Right lobe of liver (tissue), 6 donors: ENCODE data around the gene ABCB6. TPM values are rescaled to one million over a fixed set of nuclear protein-coding genes. Genes with fewer than 3 reads are reported as not detected.

Source experiments
- ATAC-seq, 4 donors: fragments of 200-7000 bp; cut with Tn5 transposase; one replicate each; pipeline ENCODE4 v1.9.1; 2020; ENCODE audit warnings: mild to moderate bottlenecking in 4 of 4, moderate library complexity in 4 of 4
- DNase-seq, 3 donors: peaks; one replicate each; pipeline ENCODE4 v3.0.0-alpha.2; 2020
- H3K27ac ChIP-seq, 3 donors: fragments of 200-600 bp; one replicate each; pipeline ENCODE4 v1.8.0; 2022
- H3K27me3 ChIP-seq, 2 donors: fragments of 200-600 bp; one replicate each; pipeline ENCODE4 v1.8.0; 2022
- H3K36me3 ChIP-seq, 4 donors: fragments of 200-600 bp; sonication (generic) in 1 of 4; one replicate each; pipeline versions ENCODE4 v1.5.1 to v1.8.0; 2017 to 2022; ENCODE audit warnings: control low read depth in 1 of 4
- H3K4me1 ChIP-seq, 4 donors: fragments of 200-600 bp; sonication (generic) in 1 of 4; one replicate each; pipeline versions ENCODE4 v1.5.1 to v1.8.0; 2017 to 2022; ENCODE audit warnings: control low read depth in 1 of 4
- H3K4me3 ChIP-seq, 3 donors: fragments of 200-600 bp; one replicate each; pipeline ENCODE4 v1.8.0; 2022
- H3K9me3 ChIP-seq, 4 donors: fragments of 200-600 bp; sonication (generic) in 1 of 4; one replicate each; pipeline versions ENCODE4 v1.5.1 to v1.8.0; 2017 to 2022; ENCODE audit warnings: control low read depth in 1 of 4
- POLR2A ChIP-seq: fragments of 450-650 bp; IDR thresholded peaks from one replicate; pipeline ENCODE4 v1.6.1; 2017; ENCODE audit warnings: antibody characterized with exemption, mild to moderate bottlenecking
- WGBS: methylation state at CpG from one replicate; pipeline ENCODE4 v1.1.6; 2018; ENCODE audit warnings: low coverage, low lambda C conversion rate; ENCODE audit not compliant: insufficient coverage; ENCODE audit errors: missing lambda C conversion rate; 5-methylcytosine and 5-hydroxymethylcytosine counted together
- intact Hi-C, 2 donors: fragments of 100-400 bp; cut with DNase I; formaldehyde crosslinking; loops; one replicate each; pipeline versions ENCODE4 v1.11.2 to v1.14.1; 2022
- total RNA-seq, 6 experiments: library from RNA; depleted of rRNA in 2 of 6; stranded (reverse); fragments of >200 nt in 2 of 6; fragmentation: NEBNext Ultra II Directional in 3 of 6; extraction: Animal tissue kit (Norgen Biotek cat#: 25700) in 3 of 6; gene quantifications; one replicate each; pipeline versions ENCODE4 v1.1.0 to v1.2.4, GENCODE V29; 2016 to 2023
- TF ChIP-seq, protein P1 (sequence below), 4 donors: fragments of 200-600 bp in 3 of 4; fragments of 450-650 bp in 1 of 4; IDR thresholded peaks; one replicate each; pipeline versions ENCODE4 v1.5.1 to v1.8.0; 2016 to 2022; ENCODE audit warnings: antibody characterized with exemption in 4 of 4, mild to moderate bottlenecking in 2 of 4
- donor health status: DM: no; HTN: yes; CAD: no.
- donor health status: DM: no; HTN: no; CAD: no.
- donor health status: DM: no; HTN: no; CAD: no.
- donor health status: DM: no; HTN: yes; CAD: no.
- donor health status: DM: no; HTN: yes; CAD: no.

Gene ABCB6
- total RNA-seq, 6 experiments from 2014 or later = 20.3 to 72.5 (median 37.3) TPM

DNA sequence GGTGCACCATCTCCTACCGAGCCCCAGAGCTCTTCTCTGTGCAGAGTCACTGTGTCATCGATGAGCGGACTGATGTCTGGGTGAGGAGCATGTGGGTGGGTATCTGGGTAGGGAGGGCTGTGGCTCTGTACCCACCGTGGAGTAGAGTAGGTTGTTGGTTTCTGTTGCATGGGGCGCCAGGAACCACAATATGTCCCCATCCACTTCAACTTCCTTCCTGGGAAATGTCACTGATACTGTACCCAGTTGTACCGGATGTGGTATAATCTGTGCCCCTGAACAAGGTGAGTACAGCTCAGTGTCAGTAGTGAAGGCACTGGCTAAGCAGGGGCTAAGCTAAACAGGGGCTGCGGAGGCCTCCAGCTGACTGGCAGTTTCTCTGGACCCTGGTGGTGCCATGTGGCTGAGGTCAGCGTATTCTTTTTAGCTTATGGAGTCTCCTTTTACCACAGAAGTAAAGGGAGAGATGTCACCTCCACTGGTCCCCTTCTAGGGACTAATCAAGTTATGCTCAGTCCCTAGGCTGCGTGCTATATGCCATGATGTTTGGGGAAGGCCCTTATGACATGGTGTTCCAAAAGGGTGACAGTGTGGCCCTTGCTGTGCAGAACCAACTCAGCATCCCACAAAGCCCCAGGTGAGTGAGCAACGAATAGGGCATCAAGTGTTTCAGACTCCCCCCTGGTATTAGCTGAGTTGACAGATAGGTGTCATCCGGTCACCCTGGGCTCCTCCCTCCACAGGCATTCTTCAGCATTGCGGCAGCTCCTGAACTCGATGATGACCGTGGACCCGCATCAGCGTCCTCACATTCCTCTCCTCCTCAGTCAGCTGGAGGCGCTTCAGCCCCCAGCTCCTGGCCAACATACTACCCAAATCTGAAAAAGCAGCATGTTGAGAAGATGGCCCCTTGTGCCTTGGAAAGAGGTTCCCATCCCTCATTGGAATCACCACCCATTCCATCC, 29.2 kb upstream of the ABCB6 start:
- H3K36me3 ChIP-seq = peaks cover 0 to 5% (median 2%) of the 10 kb centered on the region in 4 donors
- no peak overlapping the region for H3K4me3 ChIP-seq
- no peaks in the 10 kb centered on the region for H3K27me3 ChIP-seq
- no peak for DNase-seq
- no peaks in the 10 kb centered on the region for H3K9me3 ChIP-seq
- 73% methylated on average over 4 of the region's 17 CpGs for WGBS
- intact Hi-C loops = no loop called here
- no peak for ATAC-seq
- peaks cover 2 to 57% (median 29%) of the 10 kb centered on the region in 4 donors for H3K4me1 ChIP-seq
- H3K27ac ChIP-seq = peak overlapping the region in 2 of 3 donors; percentile 85 to 94
- TF ChIP-seq, protein P1, sequence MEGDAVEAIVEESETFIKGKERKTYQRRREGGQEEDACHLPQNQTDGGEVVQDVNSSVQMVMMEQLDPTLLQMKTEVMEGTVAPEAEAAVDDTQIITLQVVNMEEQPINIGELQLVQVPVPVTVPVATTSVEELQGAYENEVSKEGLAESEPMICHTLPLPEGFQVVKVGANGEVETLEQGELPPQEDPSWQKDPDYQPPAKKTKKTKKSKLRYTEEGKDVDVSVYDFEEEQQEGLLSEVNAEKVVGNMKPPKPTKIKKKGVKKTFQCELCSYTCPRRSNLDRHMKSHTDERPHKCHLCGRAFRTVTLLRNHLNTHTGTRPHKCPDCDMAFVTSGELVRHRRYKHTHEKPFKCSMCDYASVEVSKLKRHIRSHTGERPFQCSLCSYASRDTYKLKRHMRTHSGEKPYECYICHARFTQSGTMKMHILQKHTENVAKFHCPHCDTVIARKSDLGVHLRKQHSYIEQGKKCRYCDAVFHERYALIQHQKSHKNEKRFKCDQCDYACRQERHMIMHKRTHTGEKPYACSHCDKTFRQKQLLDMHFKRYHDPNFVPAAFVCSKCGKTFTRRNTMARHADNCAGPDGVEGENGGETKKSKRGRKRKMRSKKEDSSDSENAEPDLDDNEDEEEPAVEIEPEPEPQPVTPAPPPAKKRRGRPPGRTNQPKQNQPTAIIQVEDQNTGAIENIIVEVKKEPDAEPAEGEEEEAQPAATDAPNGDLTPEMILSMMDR (IDR thresholded peaks at IDR 0.05) = no peak
- TF ChIP-seq POLR2A = peak; percentile 18

- Histone ChIP-seq H3K4me3 (no peak overlapping the region), H3K36me3 (peaks cover 0 to 5% (median 2%) of the 10 kb centered on the region in 4 donors), H3K27ac (no peak overlapping the region), H3K9me3 (no peaks in the 10 kb centered on the region), H3K27me3 (no peaks in the 10 kb centered on the region), H3K4me1 (peaks cover 2 to 57% (median 25%) of the 10 kb centered on the region in 4 donors)
- 92% methylated on average over 8 of the region's 10 CpGs for WGBS
- intact Hi-C loops = no loop called here
- TF ChIP-seq, protein P1 (IDR thresholded peaks at IDR 0.05) = no peak
- TF ChIP-seq POLR2A = no peak
- DNase-seq (no peak), ATAC-seq (no peak)
Measured at GRCh38 chr2:219246559-219246958, 27.8 kb upstream of the ABCB6 start.

GRCh38 chr2:219245899-219246230, 27.1 kb upstream of the ABCB6 start:
- H3K27ac ChIP-seq = peak overlapping the region; percentile 94 to 95 (median 94)
- intact Hi-C loops = no loop called here
- H3K4me1 ChIP-seq = peaks cover 2 to 55% (median 25%) of the 10 kb centered on the region in 4 donors
- 0% methylated on average over 6 of the region's 10 CpGs for WGBS
- TF ChIP-seq, protein P1 (IDR thresholded peaks at IDR 0.05) = no peak
- no peak for TF ChIP-seq POLR2A
- H3K4me3 ChIP-seq = peak overlapping the region; percentile 96 to 98 (median 96)
- H3K36me3 ChIP-seq = peaks cover 0 to 5% (median 2%) of the 10 kb centered on the region in 4 donors
- no peaks in the 10 kb centered on the region for H3K9me3 ChIP-seq
- no peak for DNase-seq
- no peak for ATAC-seq
- H3K27me3 ChIP-seq = no peaks in the 10 kb centered on the region

- peak within 1 kb of the TSS; percentile 96 to 98 (median 96) for H3K4me3 ChIP-seq
- peaks cover 2 to 50% (median 23%) of the 10 kb centered on the region in 4 donors for H3K4me1 ChIP-seq
- H3K27me3 ChIP-seq = no peaks in the 10 kb centered on the region
- peak; percentile 78 to 79 (median 78) for ATAC-seq
- WGBS = 0% methylated on average over 7 of the region's 46 CpGs
- DNase-seq = peak; percentile 93 to 96 (median 95)
- peak within 1 kb of the TSS; percentile 94 to 95 (median 94) for H3K27ac ChIP-seq
- H3K9me3 ChIP-seq = no peaks in the 10 kb centered on the region
- H3K36me3 ChIP-seq = peaks cover 0 to 5% (median 2%) of the 10 kb centered on the region in 4 donors
- peak; percentile 91 for TF ChIP-seq POLR2A
- TF ChIP-seq, protein P1 (IDR thresholded peaks at IDR 0.05) = no peak
- intact Hi-C loops = no loop called here
Measured at GRCh38 chr2:219245148-219245898, 26.6 kb upstream of the ABCB6 start, which contains the start of the genes GLB1L and STK16. GLB1L (minus strand) TSS chr2:219245444; CDS start chr2:219243573, 1,871 bp downstream. STK16 (plus strand) TSS chr2:219245479; CDS start chr2:219246000, 521 bp downstream.
